Stimulated activated naive CD8-positive, alpha-beta T cell treated with anti-CD3 and anti-CD28 coated beads, Interleukin-15, Interleukin-2, amounts not matched to agents 100 U/mL and 50 U/mL, for 24 hours (primary cell): ENCODE data around the gene USE1.

Source experiments
- ATAC-seq: fragments of 150-1000 bp; cut with Tn5 transposase; one replicate; pipeline ENCODE4 v1.10.0; 2021
- DNase-seq: peaks from one replicate; pipeline ENCODE4 v3.0.0; 2021

Gene USE1

GRCh38 chr19:17259118-17259780, 44.1 kb downstream of the USE1 start:
- DNase-seq (no peak), ATAC-seq (no peak)

GRCh38 chr19:17259934-17260333, 44.8 kb downstream of the USE1 start:
- no peak for ATAC-seq
- DNase-seq, result no peak

- ATAC-seq (peak; percentile 99), DNase-seq (peak; percentile 93)
These were observed 45.7 kb downstream of the USE1 start for GRCh38 chr19:17260842-17261325.

- DNase-seq (no peak), ATAC-seq (no peak)
These were observed 47.4 kb downstream of the USE1 start for GRCh38 chr19:17262557-17262956.

GRCh38 chr19:17263712-17264640, 48.8 kb downstream of the USE1 start:
- ATAC-seq, result no peak
- no peak for DNase-seq

- no peak for ATAC-seq
- DNase-seq, result no peak
These were observed 49.5 kb downstream of the USE1 start, which contains the start of gene USHBP1 for GRCh38 chr19:17264641-17264979. TSS of gene USHBP1 (minus strand) at chr19:17264745. CDS start at chr19:17264299, 446 bp downstream.

GRCh38 chr19:17266026-17266425, 50.9 kb downstream of the USE1 start:
- DNase-seq (no peak), ATAC-seq (no peak)

- DNase-seq (no peak), ATAC-seq (peak; percentile 0)
These were observed 51.4 kb downstream of the USE1 start for GRCh38 chr19:17266589-17266974.

GRCh38 chr19:17266975-17267788, 52.0 kb downstream of the USE1 start, which contains the start of gene BABAM1:
TSS of gene BABAM1 (plus strand) at chr19:17267443. CDS start at chr19:17268807, 1,364 bp downstream.
- DNase-seq (peak; percentile 93), ATAC-seq (peak; percentile 94)

- DNase-seq (no peak), ATAC-seq (no peak)
These were observed 53.6 kb downstream of the USE1 start for GRCh38 chr19:17268754-17269153.
